Measurements from ENCODE around the gene MGRN1.

GRCh38 chr16:4660454-4661007 is 35.9 kb downstream of the MGRN1 start:
- TF ChIP-seq CTCF (IDR thresholded peaks at IDR 0.05) (no peak), POLR2A (IDR thresholded peaks at IDR 0.05) (no peak)
